ENCODE measurements around the gene RUFY3.

The RUFY3 gene

DNA sequence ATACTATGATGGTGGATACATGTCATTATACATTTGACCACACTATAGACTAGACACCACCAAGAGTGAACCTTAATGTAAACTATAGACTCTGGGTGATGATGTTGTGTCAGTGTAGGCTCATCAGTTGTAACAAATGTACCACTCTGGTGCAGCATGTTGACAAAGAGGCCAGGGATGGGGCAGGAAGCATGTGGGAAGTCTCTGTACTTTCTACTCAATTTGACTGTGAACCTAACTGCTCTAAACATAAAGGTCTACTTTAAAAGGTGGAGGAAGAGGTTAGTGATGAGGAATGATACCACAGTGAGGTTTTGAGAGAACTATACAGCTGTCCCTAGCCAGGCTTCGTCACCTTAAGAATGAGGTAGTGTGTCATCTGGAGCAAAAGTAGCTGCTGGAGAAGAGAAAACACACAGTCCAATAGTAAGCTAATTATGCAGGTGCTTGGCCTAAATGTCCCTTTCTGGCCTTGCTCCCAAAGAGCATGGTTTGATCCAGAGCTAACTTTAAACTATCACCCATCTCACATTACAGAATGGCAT lies 79.6 kb downstream of the RUFY3 start:
- H3K79me2 ChIP-seq (ENCODE audit: control insufficient read depth, insufficient read depth, low read length): no peaks in the 10 kb centered on the region
- no peak overlapping the region for H2BK120ac ChIP-seq (ENCODE audit: low read depth, low read length)
- H3K56ac ChIP-seq (ENCODE audit: low read length): no peak overlapping the region
- H3K36me3 ChIP-seq (ENCODE audit: control insufficient read depth, insufficient read depth, low read length): no peaks in the 10 kb centered on the region
- no peak for DNase-seq
- H3K18ac ChIP-seq (ENCODE audit: low read length): no peak overlapping the region
- H4K8ac ChIP-seq (ENCODE audit: low read depth, low read length): no peak overlapping the region
- no peak overlapping the region for H3K9ac ChIP-seq (ENCODE audit: low read length)
- H3K27ac ChIP-seq (ENCODE audit: low read depth, low read length): no peak overlapping the region
- no peak overlapping the region for H3K4ac ChIP-seq (ENCODE audit: low read depth, low read length)
- no peak overlapping the region for H3K23ac ChIP-seq (ENCODE audit: low read length)
- no peak overlapping the region for H2BK5ac ChIP-seq (ENCODE audit: low read length)
- H3K4me2 ChIP-seq (ENCODE audit: low read length): no peak overlapping the region
- H2BK15ac ChIP-seq (replicated peaks; ENCODE audit: low read depth): no peak overlapping the region
- no peaks in the 10 kb centered on the region for H3K27me3 ChIP-seq (ENCODE audit: insufficient read depth, low read length, poor library complexity)
- no CpG with 5 or more reads among the region's 1 CpG for WGBS (ENCODE audit: extremely low coverage, insufficient coverage, low lambda C conversion rate)
- H4K5ac ChIP-seq (ENCODE audit: low read length): no peak overlapping the region
- no peaks in the 10 kb centered on the region for H3K79me1 ChIP-seq (ENCODE audit: low read length)
- no peak overlapping the region for H3K4me3 ChIP-seq (ENCODE audit: low read length)
- H2AK5ac ChIP-seq (ENCODE audit: low read length): no peak overlapping the region
- no peaks in the 10 kb centered on the region for H3K4me1 ChIP-seq (ENCODE audit: control insufficient read depth, low read depth, low read length)

DNA sequence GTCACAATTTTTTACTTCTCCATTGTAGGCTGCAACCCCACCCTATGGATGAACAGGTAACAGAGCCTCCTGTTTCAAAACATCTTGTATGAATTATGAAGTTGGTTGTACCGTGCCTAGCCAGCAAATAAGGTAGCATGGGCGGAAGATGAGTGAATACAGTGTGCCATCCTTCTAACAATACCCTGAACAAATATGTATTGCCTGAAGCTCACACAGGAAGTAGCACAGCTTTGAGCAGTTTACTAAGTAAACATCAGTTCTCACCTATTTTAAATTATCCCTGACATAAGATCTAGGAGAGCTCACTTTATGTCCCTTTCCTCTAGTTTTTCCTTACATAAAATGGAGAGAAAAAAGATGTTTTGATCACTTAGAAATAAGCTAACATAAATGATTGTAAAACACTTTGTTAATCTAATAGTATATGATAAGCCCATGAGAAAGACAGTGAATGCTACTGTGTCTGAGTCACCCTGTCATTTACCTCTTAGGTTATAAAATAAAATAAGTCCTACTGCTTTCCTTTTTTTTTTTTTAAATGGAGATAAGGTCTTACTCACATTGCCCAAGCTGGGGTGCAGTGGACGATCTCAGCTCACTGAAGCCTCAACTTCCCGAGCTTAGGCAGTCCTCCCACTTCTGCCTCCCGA lies 81.3 kb downstream of the RUFY3 start:
- Histone ChIP-seq H2BK120ac (ENCODE audit: low read depth, low read length) (no peak overlapping the region), H3K27me3 (ENCODE audit: insufficient read depth, low read length, poor library complexity) (no peaks in the 10 kb centered on the region), H3K18ac (ENCODE audit: low read length) (no peak overlapping the region), H3K4me3 (ENCODE audit: low read length) (no peak overlapping the region), H2BK5ac (ENCODE audit: low read length) (no peak overlapping the region), H3K27ac (ENCODE audit: low read depth, low read length) (no peak overlapping the region), H3K36me3 (ENCODE audit: control insufficient read depth, insufficient read depth, low read length) (no peaks in the 10 kb centered on the region), H3K4me1 (ENCODE audit: control insufficient read depth, low read depth, low read length) (no peaks in the 10 kb centered on the region), H4K8ac (ENCODE audit: low read depth, low read length) (no peak overlapping the region), H3K79me2 (ENCODE audit: control insufficient read depth, insufficient read depth, low read length) (no peaks in the 10 kb centered on the region), H3K4me2 (ENCODE audit: low read length) (no peak overlapping the region), H3K4ac (ENCODE audit: low read depth, low read length) (no peak overlapping the region), H4K5ac (ENCODE audit: low read length) (no peak overlapping the region), H3K23ac (ENCODE audit: low read length) (no peak overlapping the region), H3K56ac (ENCODE audit: low read length) (no peak overlapping the region), H2AK5ac (ENCODE audit: low read length) (no peak overlapping the region), H3K9ac (ENCODE audit: low read length) (no peak overlapping the region), H3K79me1 (ENCODE audit: low read length) (no peaks in the 10 kb centered on the region), H2BK15ac (replicated peaks; ENCODE audit: low read depth) (no peak overlapping the region)
- DNase-seq: no peak
- no CpG with 5 or more reads among the region's 5 CpGs for WGBS (ENCODE audit: extremely low coverage, insufficient coverage, low lambda C conversion rate)

DNA sequence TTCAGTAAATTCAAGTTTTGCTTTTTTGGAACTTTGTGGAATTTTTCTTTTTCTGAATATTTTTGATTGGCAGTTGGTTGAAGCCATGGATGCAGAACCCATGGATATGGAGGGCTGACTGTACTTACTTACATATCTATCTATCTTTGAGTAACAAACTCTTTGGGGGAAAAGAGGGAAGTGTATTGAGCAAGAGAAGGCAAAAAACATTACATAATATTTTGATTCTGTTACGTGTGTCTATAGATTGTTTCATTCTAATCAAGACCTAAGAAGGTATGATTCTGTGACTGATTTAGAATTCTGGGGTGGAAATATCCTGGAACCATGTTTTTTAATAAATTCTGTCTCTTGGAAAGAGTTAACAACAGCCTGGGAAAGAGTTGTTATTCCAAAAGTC lies 86.4 kb downstream of the RUFY3 start:
- no peak overlapping the region for H4K8ac ChIP-seq (ENCODE audit: low read depth, low read length)
- no peaks in the 10 kb centered on the region for H3K4me1 ChIP-seq (ENCODE audit: control insufficient read depth, low read depth, low read length)
- H2AK5ac ChIP-seq (ENCODE audit: low read length): no peak overlapping the region
- H3K79me1 ChIP-seq (ENCODE audit: low read length): no peaks in the 10 kb centered on the region
- no peaks in the 10 kb centered on the region for H3K79me2 ChIP-seq (ENCODE audit: control insufficient read depth, insufficient read depth, low read length)
- H3K27ac ChIP-seq (ENCODE audit: low read depth, low read length): no peak overlapping the region
- H3K36me3 ChIP-seq (ENCODE audit: control insufficient read depth, insufficient read depth, low read length): no peaks in the 10 kb centered on the region
- H3K4me3 ChIP-seq (ENCODE audit: low read length): no peak overlapping the region
- no peak overlapping the region for H4K5ac ChIP-seq (ENCODE audit: low read length)
- no peak overlapping the region for H3K4me2 ChIP-seq (ENCODE audit: low read length)
- H3K27me3 ChIP-seq (ENCODE audit: insufficient read depth, low read length, poor library complexity): no peaks in the 10 kb centered on the region
- WGBS (ENCODE audit: extremely low coverage, insufficient coverage, low lambda C conversion rate): no CpG with 5 or more reads among the region's 1 CpG
- no peak for DNase-seq
- no peak overlapping the region for H3K9ac ChIP-seq (ENCODE audit: low read length)
- H2BK15ac ChIP-seq (replicated peaks; ENCODE audit: low read depth): no peak overlapping the region
- H3K4ac ChIP-seq (ENCODE audit: low read depth, low read length): no peak overlapping the region
- H2BK120ac ChIP-seq (ENCODE audit: low read depth, low read length): no peak overlapping the region
- H2BK5ac ChIP-seq (ENCODE audit: low read length): no peak overlapping the region
- H3K56ac ChIP-seq (ENCODE audit: low read length): no peak overlapping the region
- no peak overlapping the region for H3K23ac ChIP-seq (ENCODE audit: low read length)
- H3K18ac ChIP-seq (ENCODE audit: low read length): no peak overlapping the region

DNA sequence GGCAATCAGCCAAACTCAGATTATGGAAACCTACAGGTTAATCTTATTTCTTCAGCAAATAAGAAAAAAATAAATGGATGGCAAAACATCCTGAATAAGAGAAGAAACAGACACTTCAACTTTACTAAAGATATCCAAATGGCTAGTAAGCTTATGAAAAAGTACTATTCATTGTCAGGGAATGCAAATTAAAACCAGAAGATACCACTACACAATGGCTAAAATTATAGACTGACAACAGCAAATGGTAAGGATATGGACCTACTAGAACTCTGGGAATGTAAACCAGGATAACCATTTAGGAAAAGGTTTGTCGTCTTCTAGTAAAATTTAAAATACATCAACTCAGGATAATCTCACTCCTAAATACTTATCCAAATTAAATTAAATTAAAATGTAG lies 93.6 kb downstream of the RUFY3 start:
- Histone ChIP-seq H3K79me1 (ENCODE audit: low read length) (no peaks in the 10 kb centered on the region), H3K27ac (ENCODE audit: low read depth, low read length) (no peak overlapping the region), H4K8ac (ENCODE audit: low read depth, low read length) (no peak overlapping the region), H3K18ac (ENCODE audit: low read length) (no peak overlapping the region), H2BK120ac (ENCODE audit: low read depth, low read length) (no peak overlapping the region), H2BK15ac (replicated peaks; ENCODE audit: low read depth) (no peak overlapping the region), H3K4me2 (ENCODE audit: low read length) (no peak overlapping the region), H3K4me1 (ENCODE audit: control insufficient read depth, low read depth, low read length) (no peaks in the 10 kb centered on the region), H3K36me3 (ENCODE audit: control insufficient read depth, insufficient read depth, low read length) (peaks cover 3% of the 10 kb centered on the region), H3K23ac (ENCODE audit: low read length) (no peak overlapping the region), H3K4ac (ENCODE audit: low read depth, low read length) (no peak overlapping the region), H3K79me2 (ENCODE audit: control insufficient read depth, insufficient read depth, low read length) (no peaks in the 10 kb centered on the region), H2BK5ac (ENCODE audit: low read length) (no peak overlapping the region), H3K4me3 (ENCODE audit: low read length) (no peak overlapping the region), H2AK5ac (ENCODE audit: low read length) (no peak overlapping the region), H3K9ac (ENCODE audit: low read length) (no peak overlapping the region), H3K56ac (ENCODE audit: low read length) (no peak overlapping the region), H3K27me3 (ENCODE audit: insufficient read depth, low read length, poor library complexity) (no peaks in the 10 kb centered on the region), H4K5ac (ENCODE audit: low read length) (no peak overlapping the region)
- WGBS (ENCODE audit: extremely low coverage, insufficient coverage, low lambda C conversion rate): no CpG with 5 or more reads among the region's 1 CpG
- DNase-seq: no peak

DNA sequence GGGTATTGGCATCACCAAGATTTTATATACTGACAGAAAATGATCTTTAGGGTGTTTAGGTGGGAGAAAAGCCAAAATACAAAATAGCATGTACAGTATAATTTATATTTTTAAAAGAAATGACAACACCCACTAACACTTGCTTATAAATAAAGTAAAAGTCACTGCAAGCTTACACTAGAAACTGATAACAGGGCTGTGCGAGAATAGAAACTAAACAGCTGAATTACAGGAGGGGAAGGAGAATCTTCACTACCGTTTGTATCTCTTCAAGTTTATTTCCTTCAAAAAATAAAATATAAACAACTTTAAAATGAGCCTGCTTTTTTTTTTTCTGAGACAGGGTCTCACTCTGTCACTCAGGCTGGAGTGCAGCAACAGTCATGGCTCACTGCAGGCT lies 95.1 kb downstream of the RUFY3 start:
- peaks cover 3% of the 10 kb centered on the region for H3K36me3 ChIP-seq (ENCODE audit: control insufficient read depth, insufficient read depth, low read length)
- H3K79me1 ChIP-seq (ENCODE audit: low read length): no peaks in the 10 kb centered on the region
- H3K56ac ChIP-seq (ENCODE audit: low read length): no peak overlapping the region

More for the DNA sequence above, 95.1 kb downstream of the RUFY3 start:
- H2BK120ac ChIP-seq (ENCODE audit: low read depth, low read length): no peak overlapping the region
- no peak overlapping the region for H3K9ac ChIP-seq (ENCODE audit: low read length)
- H3K27me3 ChIP-seq (ENCODE audit: insufficient read depth, low read length, poor library complexity): no peaks in the 10 kb centered on the region
- no peak overlapping the region for H4K8ac ChIP-seq (ENCODE audit: low read depth, low read length)
- no peak overlapping the region for H2AK5ac ChIP-seq (ENCODE audit: low read length)
- no peak overlapping the region for H3K27ac ChIP-seq (ENCODE audit: low read depth, low read length)
- H3K4ac ChIP-seq (ENCODE audit: low read depth, low read length): no peak overlapping the region
- no peak overlapping the region for H3K23ac ChIP-seq (ENCODE audit: low read length)
- DNase-seq: no peak
- no peaks in the 10 kb centered on the region for H3K79me2 ChIP-seq (ENCODE audit: control insufficient read depth, insufficient read depth, low read length)
- H3K18ac ChIP-seq (ENCODE audit: low read length): no peak overlapping the region
- H4K5ac ChIP-seq (ENCODE audit: low read length): no peak overlapping the region
- no peak overlapping the region for H3K4me3 ChIP-seq (ENCODE audit: low read length)
- no CpG with 5 or more reads among the region's 2 CpGs for WGBS (ENCODE audit: extremely low coverage, insufficient coverage, low lambda C conversion rate)
- no peaks in the 10 kb centered on the region for H3K4me1 ChIP-seq (ENCODE audit: control insufficient read depth, low read depth, low read length)
- no peak overlapping the region for H2BK5ac ChIP-seq (ENCODE audit: low read length)
- H2BK15ac ChIP-seq (replicated peaks; ENCODE audit: low read depth): no peak overlapping the region
- H3K4me2 ChIP-seq (ENCODE audit: low read length): no peak overlapping the region
